ENCODE results near the gene MXD4.

MXD4 gene

GRCh38 chr4:2269206-2269531, 7.3 kb upstream of the MXD4 start:
- no peaks in the 10 kb centered on the region for H4K20me1 ChIP-seq (ENCODE audit: insufficient read depth)
- H3K9ac ChIP-seq, result no peak overlapping the region
- TF ChIP-seq CTCF (conservative IDR thresholded peaks at IDR 0.05; ENCODE audit: low read depth, low read length), result no peak
- H3K79me2 ChIP-seq (ENCODE audit: insufficient read depth, low read depth), result no peaks in the 10 kb centered on the region
- H3K27me3 ChIP-seq (ENCODE audit: insufficient read depth, low read depth), result no peaks in the 10 kb centered on the region
- H3K4me2 ChIP-seq, result no peak overlapping the region
- no peaks in the 10 kb centered on the region for H3K4me1 ChIP-seq (ENCODE audit: low read depth, poor library complexity, severe bottlenecking)
- H3K27ac ChIP-seq, result no peak overlapping the region
- no peak overlapping the region for H3K4me3 ChIP-seq (IDR thresholded peaks at IDR 0.05; ENCODE audit: insufficient read depth, low read depth, low read length)
- H2AFZ ChIP-seq (ENCODE audit: low read depth), result no peak overlapping the region
- H3K36me3 ChIP-seq (ENCODE audit: insufficient read depth), result no peaks in the 10 kb centered on the region

- H3K4me2 ChIP-seq, result no peak overlapping the region
- TF ChIP-seq CTCF (conservative IDR thresholded peaks at IDR 0.05; ENCODE audit: low read depth, low read length), result no peak
- no peak overlapping the region for H2AFZ ChIP-seq (ENCODE audit: low read depth)
- no peaks in the 10 kb centered on the region for H3K27me3 ChIP-seq (ENCODE audit: insufficient read depth, low read depth)
- H3K4me1 ChIP-seq (ENCODE audit: low read depth, poor library complexity, severe bottlenecking), result no peaks in the 10 kb centered on the region
- H4K20me1 ChIP-seq (ENCODE audit: insufficient read depth), result no peaks in the 10 kb centered on the region
- H3K27ac ChIP-seq, result no peak overlapping the region
- no peak overlapping the region for H3K9ac ChIP-seq
- H3K36me3 ChIP-seq (ENCODE audit: insufficient read depth), result no peaks in the 10 kb centered on the region
- no peak overlapping the region for H3K4me3 ChIP-seq (IDR thresholded peaks at IDR 0.05; ENCODE audit: insufficient read depth, low read depth, low read length)
- H3K79me2 ChIP-seq (ENCODE audit: insufficient read depth, low read depth), result no peaks in the 10 kb centered on the region
Measured at GRCh38 chr4:2268357-2269205, 6.7 kb upstream of the MXD4 start.

GRCh38 chr4:2267841-2268240, 5.9 kb upstream of the MXD4 start:
- Histone ChIP-seq H4K20me1 (ENCODE audit: insufficient read depth) (no peaks in the 10 kb centered on the region), H3K27me3 (ENCODE audit: insufficient read depth, low read depth) (no peaks in the 10 kb centered on the region), H2AFZ (ENCODE audit: low read depth) (no peak overlapping the region), H3K4me1 (ENCODE audit: low read depth, poor library complexity, severe bottlenecking) (no peaks in the 10 kb centered on the region), H3K27ac (no peak overlapping the region), H3K9ac (no peak overlapping the region), H3K4me3 (IDR thresholded peaks at IDR 0.05; ENCODE audit: insufficient read depth, low read depth, low read length) (no peak overlapping the region), H3K36me3 (ENCODE audit: insufficient read depth) (no peaks in the 10 kb centered on the region), H3K4me2 (no peak overlapping the region), H3K79me2 (ENCODE audit: insufficient read depth, low read depth) (no peaks in the 10 kb centered on the region)
- TF ChIP-seq CTCF (conservative IDR thresholded peaks at IDR 0.05; ENCODE audit: low read depth, low read length), result no peak

- Histone ChIP-seq H4K20me1 (ENCODE audit: insufficient read depth) (no peaks in the 10 kb centered on the region), H3K4me2 (no peak overlapping the region), H3K27ac (no peak overlapping the region), H3K27me3 (ENCODE audit: insufficient read depth, low read depth) (no peaks in the 10 kb centered on the region), H3K4me1 (ENCODE audit: low read depth, poor library complexity, severe bottlenecking) (no peaks in the 10 kb centered on the region), H3K79me2 (ENCODE audit: insufficient read depth, low read depth) (no peaks in the 10 kb centered on the region), H3K36me3 (ENCODE audit: insufficient read depth) (no peaks in the 10 kb centered on the region), H3K4me3 (IDR thresholded peaks at IDR 0.05; ENCODE audit: insufficient read depth, low read depth, low read length) (no peak overlapping the region), H3K9ac (no peak overlapping the region), H2AFZ (ENCODE audit: low read depth) (no peak overlapping the region)
- TF ChIP-seq CTCF (conservative IDR thresholded peaks at IDR 0.05; ENCODE audit: low read depth, low read length), result no peak
Measured at GRCh38 chr4:2267320-2267811, 5.5 kb upstream of the MXD4 start.

Measured in KMS-11 (cell line).